ENCODE measurements around the gene TRIB2.
"Not testable (repeated sequence)": the region's sequence is repeated elsewhere in the genome, so short reads cannot be mapped to it uniquely, and the experiment has no call there.

Gene TRIB2

DNA sequence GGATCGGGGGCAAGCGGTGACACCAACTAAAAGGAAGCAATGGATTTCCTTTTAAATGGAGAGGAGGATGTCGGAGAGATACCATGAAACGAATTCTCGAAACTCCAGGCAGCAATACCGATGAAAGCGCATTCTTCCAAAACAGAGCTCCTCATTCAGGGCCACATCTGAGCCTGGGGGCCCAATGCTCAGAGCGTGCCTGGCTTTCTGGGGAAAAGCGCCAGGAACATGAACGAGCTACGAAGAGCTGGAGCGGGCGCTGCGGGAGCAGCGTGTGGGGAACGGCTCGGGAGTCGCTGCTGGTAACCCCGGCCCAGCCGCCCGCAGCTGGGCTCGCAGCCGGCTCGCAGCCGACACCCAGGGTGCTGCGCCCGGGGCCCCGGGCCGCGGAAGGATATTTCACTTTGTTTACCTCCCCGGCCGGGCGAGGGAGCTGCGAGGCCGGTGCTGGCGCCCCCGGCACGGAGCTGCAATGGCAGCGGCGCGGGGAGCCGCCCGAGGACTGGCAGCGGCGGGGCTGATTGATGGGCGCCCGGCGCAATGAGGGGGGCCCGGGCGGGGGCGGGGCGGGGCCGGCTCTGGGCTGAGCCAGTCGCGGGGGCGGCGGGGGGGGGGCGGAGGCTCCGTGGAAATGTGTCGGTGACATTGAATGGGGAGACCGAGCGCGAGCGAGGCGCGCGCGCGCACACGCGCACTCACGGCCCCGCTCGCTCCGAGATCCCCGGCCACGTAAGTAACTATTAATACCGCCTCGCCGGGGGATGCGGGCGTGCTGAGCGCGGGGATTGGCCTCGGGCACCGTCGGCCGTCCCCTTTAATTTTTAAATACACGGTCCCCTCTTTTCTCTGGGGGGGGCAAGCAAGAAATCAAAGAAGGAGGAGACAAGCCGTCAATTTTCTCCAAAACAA, at the start of gene TRIB2:
Gene TRIB2, plus strand, starts transcription at position 655 of the 909 bp plus-strand sequence. CDS start 1,372 bp downstream, outside the sequence.
- DNase-seq (ENCODE audit: low read depth) = no peak

DNA sequence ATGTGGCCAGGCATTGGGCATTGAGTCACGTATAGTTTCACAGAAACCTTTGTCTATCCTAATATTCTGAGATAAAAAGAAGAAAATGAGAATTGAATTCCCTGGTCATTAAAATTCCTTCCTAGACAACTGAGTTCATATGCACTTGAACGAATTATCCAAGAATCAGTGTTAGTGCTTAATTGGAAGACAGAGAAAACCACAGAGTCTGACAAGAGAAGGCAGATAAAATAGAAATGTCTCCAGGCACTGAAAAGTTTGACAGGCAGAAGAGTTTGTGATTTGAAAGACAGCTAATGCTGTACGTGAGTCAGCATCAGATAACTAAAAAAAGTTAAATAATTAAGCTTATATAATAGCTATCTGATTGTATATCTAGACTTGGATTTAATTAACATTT, 47.7 kb upstream of the TRIB2 start:
- no peak for DNase-seq (ENCODE audit: low read depth)

DNA sequence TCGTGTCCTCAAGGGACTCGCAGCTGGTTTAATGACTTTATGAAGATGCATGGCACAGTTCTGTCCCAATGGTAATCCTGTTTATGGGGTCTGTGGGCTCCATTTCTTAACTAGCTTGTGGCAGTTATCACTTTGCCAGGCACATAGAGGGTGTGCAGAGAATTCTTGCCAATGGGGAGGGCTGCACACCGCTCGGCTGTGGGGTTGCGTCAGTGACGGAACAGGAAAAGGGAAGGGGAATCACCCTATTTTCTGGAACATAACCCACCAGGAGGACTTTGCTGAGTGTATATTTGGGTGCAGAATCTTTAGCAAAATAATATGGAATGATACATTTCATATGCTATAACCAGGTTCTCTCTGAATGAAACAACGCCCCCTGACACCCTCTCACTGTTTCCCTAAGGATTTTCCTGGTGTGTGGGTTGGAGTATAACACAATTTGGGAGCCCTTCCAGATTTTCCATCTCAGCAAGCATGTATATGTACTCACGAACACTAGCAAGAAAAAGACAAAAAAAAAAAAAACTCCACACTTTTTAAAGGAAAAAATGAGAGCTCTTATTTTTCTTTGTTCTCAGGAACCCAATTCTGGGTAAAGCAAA, 43.9 kb upstream of the TRIB2 start:
- DNase-seq (ENCODE audit: low read depth) = no peak

DNA sequence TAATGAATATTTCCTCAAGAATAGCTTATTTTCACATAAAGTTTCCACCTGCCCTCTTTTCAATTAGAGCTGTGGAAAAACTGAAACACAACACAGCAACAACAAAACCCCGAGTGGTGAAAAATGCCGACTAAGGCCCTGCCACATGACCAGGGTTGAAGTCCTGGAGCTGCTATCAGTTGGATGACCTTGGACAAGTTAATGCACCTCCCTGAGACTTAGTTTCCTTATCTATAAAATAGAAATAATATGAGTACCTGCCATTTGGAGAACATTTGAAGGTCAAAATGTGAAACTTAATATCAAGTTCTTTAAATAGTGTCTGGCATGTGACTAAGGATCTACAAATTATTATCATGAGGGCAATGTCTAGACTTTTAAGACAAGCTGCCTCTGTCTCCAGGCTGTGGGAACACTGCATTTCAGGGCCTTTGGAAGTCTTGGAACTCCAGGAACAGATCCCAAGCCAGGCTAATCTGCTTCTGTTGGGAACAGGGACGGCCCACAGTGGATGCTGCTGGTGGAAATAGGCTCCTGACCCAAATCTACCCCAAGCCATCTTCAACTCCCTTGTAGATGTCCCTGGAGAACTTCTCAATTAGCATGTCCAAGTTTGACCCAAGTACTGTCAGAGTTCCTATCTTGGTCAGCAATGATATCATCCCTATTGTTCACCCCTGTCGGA, 42.0 kb upstream of the TRIB2 start:
- DNase-seq (ENCODE audit: low read depth) = no peak

DNA sequence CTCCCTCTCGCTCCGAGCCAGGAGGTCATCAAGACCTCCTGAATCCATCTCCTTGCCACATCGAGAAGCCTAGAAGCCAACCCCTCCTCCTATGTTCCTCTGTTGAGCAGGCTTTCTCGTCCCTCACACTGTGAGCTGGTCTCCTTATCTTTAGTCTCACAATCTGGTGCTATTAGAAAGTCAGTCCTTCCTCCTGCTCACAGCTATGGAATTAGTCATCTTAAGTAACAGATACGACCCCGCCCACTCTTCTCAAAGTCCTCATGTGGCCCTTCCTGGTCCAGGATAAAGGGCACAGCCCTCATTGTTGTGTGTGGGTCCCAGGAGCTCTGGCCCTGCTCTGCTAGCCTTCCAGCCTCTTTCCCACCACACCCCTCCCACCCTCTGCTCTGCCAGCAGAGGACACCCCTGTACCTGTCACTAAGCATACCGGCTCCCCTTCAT, 41.4 kb upstream of the TRIB2 start:
- no peak for DNase-seq (ENCODE audit: low read depth)

DNA sequence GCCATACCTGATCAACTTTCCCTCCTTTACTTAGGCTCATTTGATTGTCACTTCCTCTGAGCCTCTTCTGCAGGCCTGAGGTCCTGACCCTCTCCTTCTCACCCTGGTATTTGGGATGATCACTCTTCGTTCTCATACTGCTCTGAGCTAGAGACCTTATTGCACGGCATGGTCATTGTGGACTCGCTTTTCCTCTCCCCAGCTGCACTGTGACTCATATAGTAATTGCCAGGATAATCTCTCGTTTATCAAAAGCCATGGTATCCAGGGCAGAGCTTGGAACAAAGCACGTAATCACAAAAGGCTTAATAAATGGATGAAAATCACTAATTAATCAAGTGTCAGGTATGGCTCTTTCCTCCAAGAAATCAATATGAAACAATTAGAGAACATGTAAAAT, 40.9 kb upstream of the TRIB2 start:
- no peak for DNase-seq (ENCODE audit: low read depth)

DNA sequence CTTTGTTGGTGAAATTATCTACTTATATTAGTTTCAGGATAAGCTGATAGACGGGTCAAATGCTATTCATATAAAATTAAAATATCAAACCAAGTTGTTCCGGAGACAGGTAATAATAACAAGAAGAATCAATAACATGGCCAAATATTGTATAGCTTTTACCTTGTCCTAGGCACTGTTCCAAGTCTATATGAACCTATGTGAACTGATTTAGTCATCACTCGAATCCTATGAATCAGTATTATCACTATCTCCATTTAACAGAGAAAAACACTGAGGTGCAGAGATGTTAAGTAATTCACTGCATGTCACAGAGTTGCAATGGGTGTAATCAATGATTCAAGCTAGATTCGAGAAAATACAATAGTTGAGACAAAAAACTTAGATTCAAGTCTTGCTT, 40.0 kb upstream of the TRIB2 start:
- DNase-seq (ENCODE audit: low read depth) = no peak

DNA sequence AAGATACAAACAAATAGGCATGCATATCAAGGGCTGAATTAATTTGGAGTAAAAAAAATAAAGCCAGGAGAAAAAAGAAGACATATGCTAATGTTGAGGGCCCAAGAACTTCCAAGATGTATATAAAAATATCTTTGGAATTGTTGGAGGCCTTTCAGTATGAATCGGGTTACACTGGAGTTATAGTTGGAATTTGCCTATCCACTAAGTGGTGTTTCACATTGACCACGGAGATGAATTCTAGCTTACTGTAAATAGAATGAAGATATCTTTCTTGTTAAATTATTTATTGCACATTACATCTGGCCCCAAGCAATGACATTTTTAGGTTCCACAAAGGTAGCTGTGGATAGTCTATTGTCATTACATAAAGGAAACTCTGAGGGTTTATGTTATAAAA, 38.5 kb upstream of the TRIB2 start:
- DNase-seq (ENCODE audit: low read depth) = no peak

DNA sequence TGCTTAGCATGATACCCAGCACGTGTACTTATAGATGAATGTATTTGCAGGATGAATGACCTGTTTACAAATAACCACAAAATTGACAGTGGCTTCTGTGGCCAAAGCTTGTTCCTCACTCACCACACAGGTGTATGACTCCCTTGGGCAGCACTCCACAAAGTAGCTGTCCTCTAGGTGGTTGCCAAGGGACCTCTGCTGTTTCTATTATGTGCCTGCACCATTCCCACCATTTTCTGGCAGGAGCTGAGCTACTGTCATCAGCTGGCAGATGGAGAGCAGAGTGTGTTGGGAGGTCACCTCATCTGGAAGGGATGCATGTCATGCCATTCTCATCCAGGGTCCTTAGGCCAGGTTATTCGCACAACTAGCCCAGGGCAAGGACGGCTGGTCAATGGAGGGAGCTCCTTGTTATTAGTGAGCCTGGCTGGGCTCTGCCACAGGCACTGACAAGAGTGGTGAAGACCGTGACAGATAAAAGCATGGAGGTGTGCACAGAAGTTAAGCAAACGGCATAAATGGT, 37.1 kb upstream of the TRIB2 start:
- no peak for DNase-seq (ENCODE audit: low read depth)

DNA sequence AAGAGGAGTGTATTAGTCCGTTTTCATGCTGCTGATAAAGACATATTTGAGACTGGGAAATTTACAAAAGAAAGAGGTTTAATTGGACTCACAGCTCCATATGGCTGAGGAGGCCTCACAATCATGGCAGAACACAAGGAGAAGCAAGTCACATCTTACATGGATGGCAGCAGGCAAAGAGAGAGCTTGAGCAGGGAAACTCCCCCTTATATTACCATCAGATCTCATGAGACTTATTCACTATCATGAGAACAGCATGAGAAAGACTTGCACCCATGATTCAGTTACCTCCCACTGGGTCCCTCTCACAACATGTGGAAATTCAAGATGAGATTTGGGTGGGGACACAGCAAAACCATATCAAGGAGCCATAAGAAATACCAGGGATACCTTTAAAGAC, 36.6 kb upstream of the TRIB2 start:
- not testable (repeated sequence) for DNase-seq (ENCODE audit: low read depth)

DNA sequence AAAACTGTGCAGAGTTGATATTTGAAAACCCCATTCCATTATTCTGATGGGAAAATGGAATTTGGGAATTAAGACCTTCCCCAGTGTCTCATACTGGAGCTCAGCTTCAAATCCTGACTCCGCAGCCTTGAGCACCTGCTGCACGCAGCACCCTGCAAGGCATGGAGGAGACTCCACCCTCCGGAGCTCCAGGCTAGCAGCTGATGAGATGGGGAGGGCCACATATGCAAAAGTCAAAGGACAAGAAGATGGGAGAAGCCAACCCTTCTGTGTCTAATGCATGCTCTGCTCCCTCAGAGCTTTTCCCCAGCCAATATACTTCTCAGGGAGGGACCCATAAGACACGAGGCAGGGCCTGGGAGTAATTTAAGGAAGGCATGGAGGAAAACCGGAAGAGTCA, 34.7 kb upstream of the TRIB2 start:
- DNase-seq (ENCODE audit: low read depth) = no peak

DNA sequence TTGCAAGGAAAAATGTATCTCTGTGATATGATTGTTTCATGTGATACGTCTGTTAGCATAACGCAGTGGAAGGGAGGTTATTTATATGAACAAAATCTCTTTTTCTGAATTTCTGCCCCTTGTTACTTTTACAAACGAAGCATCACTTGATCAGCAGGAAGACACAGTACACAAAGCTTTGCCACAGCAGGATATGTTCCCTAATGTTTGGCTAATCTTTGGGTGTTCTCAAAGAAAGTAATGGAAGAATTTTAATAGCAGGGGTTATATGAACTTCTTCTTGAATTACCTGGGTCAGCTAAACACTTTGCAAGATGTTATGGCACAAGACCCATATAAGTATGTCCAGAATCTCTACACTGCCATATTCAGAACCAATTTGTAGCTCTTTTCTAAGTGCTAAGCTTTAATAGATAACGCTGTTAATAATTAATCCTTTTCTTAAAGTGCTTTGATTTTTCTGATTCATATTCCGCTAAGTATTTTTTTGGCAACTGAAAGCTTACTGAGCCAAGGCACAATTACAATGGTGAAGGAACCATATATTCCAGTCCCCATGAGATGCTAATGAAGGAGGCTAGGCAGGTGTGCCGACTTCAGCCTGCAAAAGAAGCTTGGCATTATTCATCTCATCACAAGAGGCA, 33.2 kb upstream of the TRIB2 start:
- no peak for DNase-seq (ENCODE audit: low read depth)

DNA sequence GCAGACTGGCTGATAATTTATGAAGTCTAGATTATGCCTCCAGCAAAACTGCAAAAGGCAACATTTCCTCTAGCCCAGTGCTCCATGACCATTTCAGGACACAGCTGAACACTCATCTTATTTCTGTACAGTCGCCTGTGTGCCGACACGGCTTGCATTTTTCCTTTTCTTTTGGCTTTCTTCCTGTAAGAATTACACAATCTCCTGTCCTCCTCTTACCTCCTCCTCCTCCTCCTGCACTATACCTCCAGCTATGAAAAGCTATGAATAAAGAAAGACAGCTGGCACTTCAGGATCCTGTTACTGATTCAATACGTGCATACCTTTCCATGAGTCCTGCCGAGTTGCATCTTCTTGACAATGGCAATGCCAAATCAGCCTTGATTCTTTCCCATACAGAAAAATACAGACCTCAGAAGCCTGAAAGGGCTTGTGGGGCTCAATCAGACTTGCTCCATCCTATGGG, 32.2 kb upstream of the TRIB2 start:
- DNase-seq (ENCODE audit: low read depth) = no peak

DNA sequence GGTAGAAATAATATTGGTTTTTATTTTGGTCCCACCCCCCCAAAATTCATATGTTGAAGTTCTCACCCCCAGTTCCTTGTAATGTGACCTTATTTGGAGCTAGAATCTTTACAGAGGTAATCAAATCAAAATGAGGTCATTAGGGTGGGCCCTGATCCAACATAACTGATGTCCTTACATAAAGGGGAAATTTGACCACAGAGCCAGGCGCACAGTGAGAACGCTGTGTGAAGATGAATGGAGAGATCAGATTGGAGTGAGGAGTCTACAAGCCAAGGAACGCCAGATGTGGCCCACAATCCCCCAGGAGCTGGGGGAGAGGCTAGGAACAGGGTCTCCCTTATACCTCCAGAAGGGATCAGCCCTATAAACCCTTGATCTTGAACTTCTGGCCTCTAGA, 31.6 kb upstream of the TRIB2 start:
- no peak for DNase-seq (ENCODE audit: low read depth)

DNA sequence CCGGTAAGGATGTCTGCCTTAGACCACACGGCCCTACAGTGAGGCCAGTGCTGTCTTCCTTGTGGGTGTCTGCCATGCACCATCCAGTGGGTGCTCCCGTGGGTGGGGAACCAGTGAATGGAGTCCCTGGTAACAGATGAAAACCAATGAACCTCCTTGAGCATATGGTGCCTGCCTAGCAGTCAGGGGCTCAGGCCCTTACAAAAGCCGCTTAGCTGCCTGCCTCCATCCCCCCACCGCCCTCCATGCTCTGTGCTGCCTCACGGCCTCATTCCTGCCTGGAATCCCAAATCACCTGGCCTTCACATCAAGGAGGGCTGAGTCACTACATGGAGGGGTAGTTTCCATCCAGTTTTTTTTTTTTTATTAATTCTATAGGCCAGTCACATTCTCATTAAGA, 30.8 kb upstream of the TRIB2 start:
- no peak for DNase-seq (ENCODE audit: low read depth)

DNA sequence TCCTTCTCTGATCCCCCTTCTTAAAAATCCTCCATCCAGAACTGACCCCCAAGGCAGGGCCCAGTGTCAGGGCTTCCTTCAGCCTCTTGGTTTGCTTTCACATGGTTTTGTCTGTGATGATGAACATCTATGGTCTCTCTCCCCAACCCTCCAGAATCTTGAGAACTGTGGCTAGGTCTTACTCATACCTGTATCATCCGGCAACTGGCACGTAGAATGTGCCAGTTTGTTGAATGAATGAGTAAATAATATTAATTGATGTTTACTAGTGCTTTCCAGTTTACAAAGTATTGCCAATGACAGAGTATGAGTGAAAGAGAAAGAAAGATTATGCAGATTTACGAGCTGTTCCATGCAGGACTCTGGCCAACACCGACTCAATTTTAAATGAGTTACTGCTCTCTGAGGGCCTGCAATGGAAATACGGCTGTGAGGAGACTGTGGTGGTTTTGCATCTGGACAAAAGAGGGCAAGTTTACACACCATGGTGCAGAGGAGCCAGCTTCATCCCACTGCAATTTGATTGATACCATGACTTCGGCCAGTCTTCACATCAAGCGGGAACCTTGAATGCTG, 29.9 kb upstream of the TRIB2 start:
- no peak for DNase-seq (ENCODE audit: low read depth)

DNA sequence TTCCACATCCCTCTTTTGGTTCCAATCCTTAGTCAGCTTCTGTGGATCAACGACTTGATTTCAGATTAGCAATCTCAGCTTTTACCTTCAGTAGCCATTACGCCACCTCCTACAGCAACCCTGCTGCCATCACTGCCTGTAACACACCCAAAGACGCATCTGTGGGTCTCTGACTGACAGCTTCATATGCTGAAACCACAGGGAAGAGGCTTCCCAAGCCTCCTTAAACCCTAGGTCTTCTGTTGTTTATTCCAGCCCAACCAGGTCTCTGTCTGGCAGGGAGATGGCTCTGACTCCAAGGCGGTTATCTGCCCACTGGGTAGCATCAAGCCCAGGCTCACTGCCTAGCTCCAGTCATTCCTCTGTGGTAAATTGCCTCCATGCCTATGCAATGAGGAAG, 28.6 kb upstream of the TRIB2 start:
- no peak for DNase-seq (ENCODE audit: low read depth)

DNA sequence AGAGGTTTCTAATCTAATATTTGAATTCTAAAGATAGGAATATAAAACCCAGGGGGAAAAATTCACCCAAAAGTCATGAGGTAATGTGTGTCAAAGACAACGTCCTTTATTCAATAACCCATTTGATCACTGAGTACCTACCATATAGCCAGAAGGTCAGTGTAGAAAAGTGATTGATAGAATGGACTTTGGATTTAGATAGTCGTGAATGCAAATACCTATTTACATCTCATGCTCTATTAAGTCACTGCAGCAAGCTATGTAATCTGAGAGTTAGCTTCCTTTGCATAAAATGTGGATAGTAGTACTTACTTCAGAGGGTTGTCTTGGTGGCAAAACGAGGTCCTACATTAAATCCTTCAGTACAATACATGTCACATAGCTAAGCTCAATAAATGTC, 27.8 kb upstream of the TRIB2 start:
- DNase-seq (ENCODE audit: low read depth) = no peak

DNA sequence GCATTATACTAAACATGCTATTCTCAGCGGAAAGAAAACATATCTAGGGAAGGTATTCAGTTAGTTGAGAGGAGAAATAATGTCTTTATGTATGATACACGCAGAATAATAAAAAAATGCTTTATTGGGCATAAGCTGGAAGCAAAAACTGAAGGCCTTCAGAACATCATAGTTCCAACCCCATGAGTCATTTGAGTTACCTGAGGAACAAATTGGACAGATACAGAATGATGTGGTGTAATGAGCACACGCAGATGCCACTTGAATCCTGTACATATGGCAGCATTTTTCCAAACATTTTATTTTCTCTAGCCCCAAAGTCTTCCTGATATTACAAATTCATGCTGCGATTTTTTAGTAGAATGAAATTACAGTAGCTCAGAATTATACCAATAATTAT, 23.2 kb upstream of the TRIB2 start:
- no peak for DNase-seq (ENCODE audit: low read depth)

DNA sequence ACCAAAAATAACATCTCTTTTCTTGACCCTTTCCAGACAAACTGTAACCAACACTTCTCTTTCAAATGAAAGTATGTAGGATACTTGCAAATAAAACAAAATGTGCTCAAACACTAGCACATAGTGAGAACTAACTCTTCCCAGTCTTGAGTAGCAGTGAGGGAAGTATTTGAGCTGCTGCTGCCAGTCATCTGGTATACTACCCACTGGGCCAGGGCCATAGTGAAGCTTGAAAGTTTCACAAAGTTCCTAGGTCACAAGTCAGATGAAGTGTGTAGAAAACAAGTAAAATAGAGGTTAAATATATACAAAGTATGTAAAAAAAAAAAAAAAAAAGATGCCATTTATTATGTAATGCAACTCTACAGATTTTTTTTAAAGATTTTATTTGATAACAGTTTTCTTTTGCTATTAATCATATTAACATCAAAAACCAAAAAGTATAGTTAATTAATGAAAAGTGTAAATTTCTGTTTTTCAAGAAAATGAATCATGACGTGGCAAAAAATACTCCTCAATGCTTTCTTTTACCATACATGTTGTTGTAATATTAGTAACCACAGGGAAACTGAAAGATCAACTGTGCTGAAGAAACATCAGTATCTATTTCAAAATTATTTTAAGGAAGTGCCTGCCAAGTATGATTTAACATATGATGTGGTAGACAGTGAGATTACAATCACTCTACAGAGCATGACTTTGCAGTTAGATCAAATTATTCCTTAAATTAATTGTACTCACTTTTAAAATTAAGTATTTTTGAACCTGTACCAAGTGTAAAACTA, 21.6 kb upstream of the TRIB2 start:
- no peak for DNase-seq (ENCODE audit: low read depth)

DNA sequence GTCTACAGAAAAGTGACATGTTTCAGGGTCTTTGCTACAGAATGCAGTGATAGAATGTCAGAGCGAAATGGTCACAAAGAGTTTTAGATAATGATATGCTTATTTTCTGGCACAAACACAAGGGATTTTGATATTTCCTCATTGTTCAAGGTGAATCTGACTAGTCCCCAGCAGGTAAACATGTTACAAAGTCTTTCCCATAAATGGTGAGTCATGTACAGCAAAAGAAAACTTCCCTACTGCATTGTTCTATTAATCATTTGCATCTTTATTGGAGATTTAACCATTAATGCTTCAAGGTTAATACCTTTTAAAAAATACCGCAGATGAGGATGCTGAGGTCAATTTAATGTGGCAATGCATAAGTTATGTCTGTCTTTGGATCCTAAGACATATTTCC, 19.1 kb upstream of the TRIB2 start:
- DNase-seq (ENCODE audit: low read depth) = no peak
